Activated effector memory CD4-positive, alpha-beta T cell treated with anti-CD3 and anti-CD28 coated beads, Interleukin-2, amount 50 U/mL, for 16 hours (primary cell): ENCODE measurements around the gene IKBIP.
A peak's percentile ranks its signal among the peaks of the same experiment; 100 is the strongest.
"Not testable (repeated sequence)": the region's sequence is repeated elsewhere in the genome, so short reads cannot be mapped to it uniquely, and the experiment has no call there.

ENCODE experiments used
- DNase-seq: peaks from one replicate; pipeline ENCODE4 v3.0.0-alpha.2; 2020

Gene IKBIP

DNA sequence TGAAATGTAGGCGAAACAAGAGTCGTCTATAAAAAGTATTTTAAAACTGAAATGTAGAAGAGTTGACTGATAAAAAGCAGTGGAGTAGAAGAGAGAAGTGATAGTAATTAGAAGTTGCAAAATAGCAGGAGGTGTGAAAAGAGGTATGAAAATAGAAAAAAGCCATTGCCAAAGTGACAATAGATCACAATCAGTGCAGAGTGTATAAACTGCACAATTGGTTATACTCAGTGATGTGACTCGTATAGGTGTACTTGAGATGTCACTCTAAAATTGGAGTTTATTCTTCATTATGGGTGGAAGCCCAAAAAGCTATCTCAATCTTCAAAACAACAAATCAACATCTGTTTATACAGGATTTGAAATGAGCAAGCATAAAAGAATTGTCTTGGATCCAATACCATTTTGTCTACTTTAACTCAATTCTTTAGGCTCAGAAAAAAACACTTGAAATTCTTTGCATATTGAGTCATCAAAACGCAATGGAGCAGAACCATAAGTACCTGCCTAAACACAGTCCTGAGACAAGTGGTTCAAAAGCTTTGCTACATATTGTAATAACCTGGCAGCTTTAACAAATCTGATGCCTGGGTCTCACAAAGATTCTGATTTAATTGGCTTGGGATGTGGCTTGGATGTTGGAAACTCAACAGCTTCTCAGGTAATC, 8.8 kb downstream of the IKBIP start:
- no peak for DNase-seq

DNA sequence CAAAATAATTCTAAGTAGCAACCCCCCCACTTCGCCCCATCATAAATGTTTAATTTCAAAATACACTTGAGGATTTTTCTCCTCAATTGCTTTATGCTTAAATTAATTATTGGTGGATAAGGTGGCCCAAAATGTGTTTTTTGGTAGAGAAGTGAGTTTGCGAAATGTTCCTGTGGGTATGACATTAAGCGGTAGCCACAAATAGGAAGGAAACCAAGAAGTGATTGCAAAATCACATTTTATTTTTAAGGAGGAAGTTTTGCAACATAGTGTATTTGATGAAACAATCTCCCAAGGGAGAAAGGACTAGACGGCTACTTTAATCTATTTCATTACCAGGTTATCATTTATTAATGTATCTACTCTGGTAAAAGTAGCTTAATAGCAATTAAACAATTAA, 25.6 kb downstream of the IKBIP start:
- DNase-seq, result no peak

- no peak for DNase-seq
These were observed 31.8 kb downstream of the IKBIP start for GRCh38 chr12:98612696-98613334.

- DNase-seq, result no peak
These were observed 34.0 kb downstream of the IKBIP start for GRCh38 chr12:98610596-98610995.

DNA sequence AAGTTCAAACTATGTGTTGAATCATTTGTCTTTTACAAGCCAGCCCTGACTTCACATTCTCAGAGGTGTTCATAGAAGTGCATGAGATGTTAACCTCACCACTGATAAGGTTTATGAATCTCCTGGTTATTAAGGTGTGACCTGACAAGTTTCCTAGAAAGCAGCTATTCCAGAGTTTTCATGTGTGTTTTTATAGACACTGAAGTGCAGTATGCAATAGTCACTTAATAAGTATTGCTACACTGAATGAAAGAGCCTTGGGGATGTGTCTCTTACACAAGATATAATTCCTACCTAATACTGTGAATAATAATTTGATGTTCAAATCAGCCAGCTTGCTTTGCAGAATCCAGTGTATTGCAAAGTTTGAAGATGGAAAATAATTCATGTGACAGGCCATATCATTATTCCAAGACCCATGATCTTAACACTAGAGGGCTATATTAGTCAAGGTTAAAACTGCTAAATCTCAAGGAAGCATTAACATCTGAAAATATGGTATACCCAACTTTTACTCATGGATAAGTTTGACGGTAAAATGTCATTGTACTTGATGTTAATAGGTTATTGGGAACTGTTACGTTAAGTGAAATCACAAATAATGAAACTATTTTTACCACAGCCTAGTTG, 38.1 kb downstream of the IKBIP start:
- DNase-seq, result no peak

DNA sequence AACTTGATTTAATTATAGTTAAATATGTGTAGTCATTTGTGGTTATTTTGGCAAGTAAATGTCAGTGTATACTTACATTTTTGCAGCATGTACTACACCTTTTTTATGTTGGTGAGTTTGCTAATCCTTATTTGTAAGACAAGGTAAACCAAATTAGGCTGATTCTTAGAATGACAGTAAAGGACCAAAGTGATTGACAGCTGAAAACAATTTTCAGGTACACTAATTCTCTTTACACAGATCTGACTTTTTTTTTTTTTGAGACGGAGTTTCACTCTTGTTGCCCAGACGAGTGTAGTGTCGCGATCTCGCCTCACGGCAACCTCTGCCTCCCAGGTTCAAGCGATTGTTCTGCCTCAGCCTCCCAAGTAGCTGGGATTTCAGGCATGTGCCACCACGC, 42.7 kb downstream of the IKBIP start:
- no peak for DNase-seq

GRCh38 chr12:98597313-98597712, 47.3 kb downstream of the IKBIP start:
- DNase-seq, result not testable (repeated sequence)

GRCh38 chr12:98595243-98595988, 49.2 kb downstream of the IKBIP start:
- DNase-seq, result no peak

DNA sequence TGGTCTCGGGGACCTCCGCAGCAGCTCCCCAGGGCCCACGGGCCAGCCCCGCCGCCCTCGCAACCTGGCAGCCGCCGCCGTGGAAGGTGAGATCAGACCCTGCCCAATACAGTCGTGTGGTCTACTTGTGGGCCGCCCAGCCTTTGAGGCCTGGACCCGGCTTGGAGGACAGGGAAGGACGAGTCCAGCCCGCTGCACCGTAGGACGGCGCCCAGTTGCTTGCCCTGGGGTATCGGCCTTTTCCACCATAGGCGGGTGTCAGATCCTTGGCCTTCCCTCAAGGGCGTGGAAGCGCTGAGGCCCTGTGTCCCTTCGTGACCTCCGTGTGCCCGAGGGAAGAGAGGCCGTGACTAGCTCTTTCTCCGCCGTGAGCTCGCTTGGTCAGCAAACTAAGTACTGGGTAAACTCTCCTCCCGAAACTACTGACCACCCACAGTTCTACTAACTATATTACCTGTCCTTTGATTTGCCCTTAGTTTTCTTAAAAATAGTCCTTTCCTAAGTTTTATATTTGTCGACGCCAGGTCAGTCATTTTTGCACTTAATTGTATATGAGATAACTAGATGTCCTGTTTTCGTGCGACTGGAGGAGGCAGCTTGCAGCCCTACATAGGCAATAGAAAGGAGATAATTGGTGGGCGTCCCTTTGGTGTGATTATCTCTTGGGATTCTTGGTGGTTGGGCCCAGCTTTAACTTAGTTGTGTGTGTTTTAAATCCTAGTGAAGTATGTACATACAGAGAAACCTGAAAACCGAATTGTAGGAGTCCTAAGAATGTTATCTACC, 50.3 kb downstream of the IKBIP start:
- DNase-seq, result no peak

DNA sequence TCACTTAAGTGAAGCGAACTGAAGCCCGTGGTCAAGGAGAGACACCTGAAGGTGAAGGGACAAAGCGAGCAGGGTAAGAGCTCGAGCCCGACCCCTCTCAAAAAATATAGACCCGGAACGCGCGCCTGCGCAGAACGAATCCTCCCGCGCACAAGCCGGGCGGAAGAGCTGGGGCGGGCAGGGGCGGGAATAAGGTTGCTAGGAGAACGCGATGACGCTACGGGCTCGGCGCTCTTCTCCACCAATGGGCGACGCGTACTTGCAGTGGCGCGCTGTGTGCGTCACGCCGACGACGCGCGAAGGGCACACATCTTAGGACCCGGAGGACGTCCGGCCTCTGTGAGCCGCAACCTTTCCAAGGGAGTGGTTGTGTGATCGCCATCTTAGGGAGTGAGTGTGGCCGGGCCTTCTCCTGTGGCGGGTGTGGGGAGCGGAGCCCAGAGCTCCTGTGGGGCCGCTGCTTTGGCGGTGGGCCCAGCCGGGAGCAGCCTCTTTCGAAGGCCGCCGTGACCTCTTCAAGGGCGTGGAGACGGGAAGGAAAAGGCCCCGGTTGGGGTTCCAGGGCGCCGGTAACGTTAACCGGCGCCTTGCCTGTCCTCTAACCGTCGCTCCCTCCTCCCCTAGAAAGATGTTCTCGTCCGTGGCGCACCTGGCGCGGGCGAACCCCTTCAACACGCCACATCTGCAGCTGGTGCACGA, 51.1 kb downstream of the IKBIP start, which contains the start of gene SLC25A3:
Gene SLC25A3, plus strand, starts transcription at position 336 of the 699 bp plus-strand sequence. Its CDS starts 293 bp downstream, at position 629.
- DNase-seq, result peak; percentile 97

DNA sequence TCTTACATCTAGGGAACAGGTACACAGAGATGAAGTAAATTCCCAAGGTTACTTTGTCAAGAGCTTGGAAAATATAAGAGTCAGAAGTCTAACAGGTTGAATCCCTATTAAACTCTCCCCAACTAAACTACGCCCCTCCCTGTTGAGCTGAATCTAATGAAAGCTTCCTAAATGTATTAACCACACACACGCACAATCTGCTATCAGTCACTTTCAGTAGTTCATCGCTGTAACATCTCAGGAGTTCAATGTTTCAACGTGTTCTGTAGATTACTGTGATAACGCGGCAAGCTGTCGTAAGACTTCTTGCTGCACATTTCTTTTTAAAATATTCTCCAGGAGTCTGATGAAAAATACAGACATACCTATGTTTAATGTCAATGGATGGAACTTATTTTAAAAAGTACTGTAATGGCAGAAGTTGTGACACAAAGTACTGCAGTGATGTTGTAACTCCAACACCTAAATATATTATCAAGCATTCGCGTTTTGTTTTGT, 51.7 kb downstream of the IKBIP start:
- no peak for DNase-seq

GRCh38 chr12:98591209-98591608, 53.4 kb downstream of the IKBIP start:
- no peak for DNase-seq

DNA sequence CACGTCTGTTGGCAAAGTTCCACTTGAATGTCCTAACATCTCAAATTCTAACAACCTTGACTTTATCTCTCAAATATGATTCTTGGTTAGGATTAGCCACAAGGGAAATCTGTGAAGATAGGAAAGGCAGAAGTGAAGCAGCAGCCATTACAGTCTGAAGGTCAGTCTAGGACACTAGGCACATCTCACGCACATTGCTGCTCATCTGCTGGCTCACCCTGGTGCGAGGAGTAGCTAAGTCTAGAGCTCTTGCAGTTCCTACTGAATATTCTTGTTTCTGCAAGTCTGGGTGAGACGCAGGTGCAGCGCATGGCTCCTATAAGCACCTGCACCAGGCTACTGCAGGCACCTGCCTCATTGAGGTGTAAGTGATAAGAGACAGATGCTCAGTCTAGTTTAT, 57.5 kb downstream of the IKBIP start:
- DNase-seq, result no peak

GRCh38 chr12:98582093-98582492, 62.5 kb downstream of the IKBIP start:
- no peak for DNase-seq

- no peak for DNase-seq
These were observed 63.5 kb downstream of the IKBIP start for GRCh38 chr12:98581101-98581500.

GRCh38 chr12:98580695-98581094, 63.9 kb downstream of the IKBIP start:
- no peak for DNase-seq

- DNase-seq, result no peak
These were observed 64.8 kb downstream of the IKBIP start for GRCh38 chr12:98579835-98580234.

- DNase-seq, result no peak
These were observed 65.2 kb downstream of the IKBIP start for GRCh38 chr12:98579347-98579746.

- no peak for DNase-seq
These were observed 65.8 kb downstream of the IKBIP start for GRCh38 chr12:98578821-98579220.

DNA sequence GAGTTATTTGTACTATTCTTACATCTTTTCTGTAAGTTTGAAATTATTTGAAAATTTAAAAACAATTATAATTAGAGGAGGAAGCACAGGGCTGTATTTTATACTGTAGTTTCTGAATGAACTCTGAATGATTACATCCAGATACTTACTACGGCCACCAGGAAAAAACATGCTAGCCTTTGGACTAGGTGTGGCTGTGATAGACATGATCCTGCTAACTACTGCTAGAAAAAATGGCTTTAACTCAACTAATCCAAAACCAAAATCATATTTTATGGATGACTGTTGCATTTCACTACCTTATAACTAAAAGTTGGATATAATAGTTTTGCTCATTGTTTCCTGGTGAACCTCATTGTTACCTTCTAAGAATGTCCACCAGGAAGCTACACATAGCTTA, 66.2 kb downstream of the IKBIP start:
- DNase-seq, result no peak

GRCh38 chr12:98576795-98577194, 67.8 kb downstream of the IKBIP start:
- not testable (repeated sequence) for DNase-seq

DNA sequence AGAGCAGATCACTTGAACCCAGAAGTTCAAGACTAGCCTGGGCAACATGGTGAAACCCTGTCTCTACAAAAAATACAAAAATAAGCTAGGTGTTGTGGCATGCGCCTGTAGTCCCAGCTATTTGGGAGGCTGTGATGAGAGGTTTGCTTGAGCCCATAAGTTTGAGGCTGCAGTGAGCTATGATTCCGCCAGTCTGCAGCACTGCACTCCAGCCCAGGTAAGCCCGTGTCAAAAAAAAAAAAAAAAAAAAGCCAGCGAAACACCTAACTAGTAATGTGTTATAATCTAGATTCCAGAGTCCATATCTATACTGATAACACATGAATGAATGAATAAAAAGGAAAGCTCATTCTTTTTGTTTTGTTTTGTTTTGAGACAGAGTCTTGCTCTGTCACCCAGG, 69.6 kb downstream of the IKBIP start:
- no peak for DNase-seq
